ENCODE measurements around the gene ACP5.
A peak's percentile ranks its signal among the peaks of the same experiment; 100 is the strongest.

Gene ACP5

GRCh38 chr19:11535792-11536595 is 41.5 kb downstream of the ACP5 start:
- Histone ChIP-seq H3K27me3 (ENCODE audit: insufficient read depth, low read length, poor library complexity, severe bottlenecking) (no peaks in the 10 kb centered on the region), H4K20me1 (ENCODE audit: insufficient read depth, low read length, poor library complexity, severe bottlenecking) (no peaks in the 10 kb centered on the region), H3K9ac (ENCODE audit: low read depth, low read length, poor library complexity, severe bottlenecking) (no peak overlapping the region), H3K4me3 (ENCODE audit: low read length, poor library complexity, severe bottlenecking) (no peak overlapping the region), H3K79me2 (ENCODE audit: insufficient read depth, low read length) (no peaks in the 10 kb centered on the region), H3K9me2 (replicated peaks; ENCODE audit: low read depth, low read length) (no peaks in the 10 kb centered on the region), H3K9me3 (ENCODE audit: insufficient read depth, low read depth, low read length) (no peaks in the 10 kb centered on the region), H2AFZ (ENCODE audit: low read length) (no peak overlapping the region), H3K4me1 (ENCODE audit: insufficient read depth, low read length, poor library complexity, severe bottlenecking) (no peaks in the 10 kb centered on the region), H3K4me2 (ENCODE audit: low read depth, low read length, poor library complexity, severe bottlenecking) (no peak overlapping the region), H3F3A (ENCODE audit: low read depth) (no peaks in the 10 kb centered on the region), H3K36me3 (ENCODE audit: insufficient read depth, low read length) (no peaks in the 10 kb centered on the region)
- TF ChIP-seq EZH2phosphoT487 (IDR thresholded peaks at IDR 0.05; ENCODE audit: borderline replicate concordance) (no peak), CTCF (conservative IDR thresholded peaks at IDR 0.05; ENCODE audit: low read length) (peak; percentile 46)

GRCh38 chr19:11534948-11535347 is 42.5 kb downstream of the ACP5 start:
- no peaks in the 10 kb centered on the region for H3K79me2 ChIP-seq (ENCODE audit: insufficient read depth, low read length)
- no peak overlapping the region for H2AFZ ChIP-seq (ENCODE audit: low read length)
- no peaks in the 10 kb centered on the region for H3K9me2 ChIP-seq (replicated peaks; ENCODE audit: low read depth, low read length)
- no peak for TF ChIP-seq EZH2phosphoT487 (IDR thresholded peaks at IDR 0.05; ENCODE audit: borderline replicate concordance)
- no peak for TF ChIP-seq CTCF (conservative IDR thresholded peaks at IDR 0.05; ENCODE audit: low read length)
- H3K36me3 ChIP-seq (ENCODE audit: insufficient read depth, low read length), result no peaks in the 10 kb centered on the region
- H3K4me1 ChIP-seq (ENCODE audit: insufficient read depth, low read length, poor library complexity, severe bottlenecking), result no peaks in the 10 kb centered on the region
- H3K9ac ChIP-seq (ENCODE audit: low read depth, low read length, poor library complexity, severe bottlenecking), result no peak overlapping the region
- H4K20me1 ChIP-seq (ENCODE audit: insufficient read depth, low read length, poor library complexity, severe bottlenecking), result no peaks in the 10 kb centered on the region
- H3K4me3 ChIP-seq (ENCODE audit: low read length, poor library complexity, severe bottlenecking), result no peak overlapping the region
- H3K27me3 ChIP-seq (ENCODE audit: insufficient read depth, low read length, poor library complexity, severe bottlenecking), result no peaks in the 10 kb centered on the region
- no peak overlapping the region for H3K4me2 ChIP-seq (ENCODE audit: low read depth, low read length, poor library complexity, severe bottlenecking)
- no peaks in the 10 kb centered on the region for H3K9me3 ChIP-seq (ENCODE audit: insufficient read depth, low read depth, low read length)
- no peaks in the 10 kb centered on the region for H3F3A ChIP-seq (ENCODE audit: low read depth)

- Histone ChIP-seq H3K9ac (ENCODE audit: low read depth, low read length, poor library complexity, severe bottlenecking) (no peak overlapping the region), H3K36me3 (ENCODE audit: insufficient read depth, low read length) (no peaks in the 10 kb centered on the region), H3K9me2 (replicated peaks; ENCODE audit: low read depth, low read length) (no peaks in the 10 kb centered on the region), H2AFZ (ENCODE audit: low read length) (no peak overlapping the region), H3K27me3 (ENCODE audit: insufficient read depth, low read length, poor library complexity, severe bottlenecking) (no peaks in the 10 kb centered on the region), H3K4me3 (ENCODE audit: low read length, poor library complexity, severe bottlenecking) (no peak overlapping the region), H3K4me1 (ENCODE audit: insufficient read depth, low read length, poor library complexity, severe bottlenecking) (no peaks in the 10 kb centered on the region), H3F3A (ENCODE audit: low read depth) (no peaks in the 10 kb centered on the region), H3K4me2 (ENCODE audit: low read depth, low read length, poor library complexity, severe bottlenecking) (no peak overlapping the region), H3K79me2 (ENCODE audit: insufficient read depth, low read length) (no peaks in the 10 kb centered on the region), H4K20me1 (ENCODE audit: insufficient read depth, low read length, poor library complexity, severe bottlenecking) (no peaks in the 10 kb centered on the region), H3K9me3 (ENCODE audit: insufficient read depth, low read depth, low read length) (no peaks in the 10 kb centered on the region)
- TF ChIP-seq CTCF (conservative IDR thresholded peaks at IDR 0.05; ENCODE audit: low read length) (no peak), EZH2phosphoT487 (IDR thresholded peaks at IDR 0.05; ENCODE audit: borderline replicate concordance) (no peak)
These were observed 42.9 kb downstream of the ACP5 start for GRCh38 chr19:11534538-11534937.
